HCT116 (cell line): ENCODE results near the gene UBE2O. TPM values are rescaled to one million over a fixed set of nuclear protein-coding genes. Genes with fewer than 3 reads are reported as not detected.

Experiments
- ATAC-seq: fragments of 200-7000 bp; cut with Tn5 transposase; 2 replicates; pipeline ENCODE4 v1.9.1; 2020; ENCODE audit warnings: mild to moderate bottlenecking, moderate library complexity
- BruUV-seq: library from RNA; stranded (reverse); fragments of 400-500 nt; replicated peaks from 2 replicates; lab custom pipeline; 2021; lab: Mats Ljungman, UMichigan
- CTCF ChIA-PET: fragments of 300-600 bp; sonication (Branson Sonifier 250); formaldehyde crosslinking; loops from one replicate; lab custom pipeline; 2021; ENCODE audit warnings: antibody characterized with exemption; lab: Charles Lee
- POLR2A ChIA-PET: fragments of 300-600, 350-600 bp; sonication (Branson Sonifier 250); formaldehyde crosslinking; loops from one replicate; lab custom pipeline; 2021; ENCODE audit warnings: antibody characterized with exemption; lab: Charles Lee
- RAD21 ChIA-PET, 2 experiments: fragments of 300-600 bp; sonication (Branson Sonifier 250); formaldehyde crosslinking; loops; one replicate each; lab custom pipeline; 2023; ENCODE audit warnings: low total read pairs in 2 of 2; ENCODE audit not compliant: uncharacterized antibody in 2 of 2, unreplicated experiment in 2 of 2, low non-redundant PET in 1 of 2; lab: Charles Lee
- DNase-seq: peaks from one replicate; pipeline ENCODE4 v3.0.0-alpha.2; 2010; ENCODE audit warnings: low read depth, low spot score
- H2AFZ ChIP-seq: fragments of 200-600 bp; shearing (Covaris generic), sonication (generic); 2 replicates; pipeline ENCODE4 v1.6.1; 2017; ENCODE audit warnings: low read depth, mixed run types, mixed read lengths, antibody characterized with exemption, low read length; ENCODE audit not compliant: poor library complexity, severe bottlenecking
- H3K27ac ChIP-seq: 2 replicates; pipeline ENCODE4 v1.5.1; 2012; ENCODE audit warnings: low read depth, low read length
- H3K27me3 ChIP-seq: fragments of 200-600 bp; sonication (generic); 2 replicates; pipeline ENCODE4 v1.6.1; 2016; ENCODE audit warnings: mixed run types, low read length, mixed read lengths; ENCODE audit not compliant: insufficient read depth
- H3K36me3 ChIP-seq, 2 experiments: fragments of 200-500 bp in 1 of 2; fragments of 200-600 bp in 1 of 2; sonication (Bioruptor generic) in 1 of 2; sonication (generic) in 1 of 2; 2 replicates each; pipeline versions ENCODE4 v1.5.1 to v1.6.1; 2014 to 2016; ENCODE audit warnings: low read length in 2 of 2, inconsistent platforms in 1 of 2, mixed read lengths in 1 of 2, mixed run types in 1 of 2; ENCODE audit not compliant: insufficient read depth in 2 of 2, control insufficient read depth in 1 of 2
- H3K4me1 ChIP-seq, 2 experiments: fragments of 200-600 bp in 1 of 2; sonication (generic) in 1 of 2; 2 replicates each; pipeline versions ENCODE4 v1.5.1 to v1.6.1; 2012 to 2017; ENCODE audit warnings: low read length in 2 of 2, inconsistent platforms in 1 of 2, mild to moderate bottlenecking in 1 of 2, mixed read lengths in 1 of 2, mixed run types in 1 of 2, moderate library complexity in 1 of 2; ENCODE audit not compliant: insufficient read depth in 2 of 2, control insufficient read depth in 1 of 2
- H3K4me2 ChIP-seq: fragments of 200-600 bp; sonication (generic); 2 replicates; pipeline ENCODE4 v1.6.1; 2017; ENCODE audit warnings: mixed run types, low read length, mixed read lengths
- H3K4me3 ChIP-seq, 2 experiments: fragments of 200-600 bp in 1 of 2; sonication (generic) in 1 of 2; replicated peaks in 1 of 2; 2 replicates each; pipeline ENCODE4 v1.5.1; 2011 to 2016; ENCODE audit warnings: low read length in 2 of 2, control low read depth in 1 of 2, low read depth in 1 of 2, mild to moderate bottlenecking in 1 of 2, mixed read lengths in 1 of 2, mixed run types in 1 of 2
- H3K79me2 ChIP-seq: fragments of 200-600 bp; sonication (generic); 2 replicates; pipeline ENCODE4 v1.6.1; 2017; ENCODE audit warnings: mild to moderate bottlenecking, mixed run types, low read length, moderate library complexity, mixed read lengths; ENCODE audit not compliant: insufficient read depth
- H3K9ac ChIP-seq: fragments of 200-600 bp; sonication (generic); 2 replicates; pipeline ENCODE4 v1.6.1; 2016; ENCODE audit warnings: low read length, mixed read lengths
- H3K9me2 ChIP-seq: fragments of 200-600 bp; sonication (generic), shearing (Covaris generic); 2 replicates; pipeline ENCODE4 v1.6.1; 2017; ENCODE audit warnings: mixed run types, mild to moderate bottlenecking, moderate library complexity; ENCODE audit not compliant: insufficient read depth
- H3K9me3 ChIP-seq, 2 experiments: fragments of 200-500 bp in 1 of 2; fragments of 200-600 bp in 1 of 2; sonication (Bioruptor generic) in 1 of 2; sonication (generic) in 1 of 2; 2 replicates each; pipeline ENCODE4 v1.6.1; 2014 to 2017; ENCODE audit warnings: low read length in 2 of 2, mixed read lengths in 2 of 2, inconsistent platforms in 1 of 2, low read depth in 1 of 2, mild to moderate bottlenecking in 1 of 2, mixed run types in 1 of 2, moderate library complexity in 1 of 2; ENCODE audit not compliant: control insufficient read depth in 1 of 2, insufficient read depth in 1 of 2
- H4K20me1 ChIP-seq: fragments of 200-600 bp; sonication (generic), shearing (Covaris generic); 2 replicates; pipeline ENCODE4 v1.6.1; 2017; ENCODE audit warnings: mixed run types, mild to moderate bottlenecking, moderate library complexity; ENCODE audit not compliant: insufficient read depth
- CEBPB ChIP-seq: IDR thresholded peaks from 2 replicates; pipeline ENCODE4 v1.6.1; 2012; ENCODE audit warnings: low read depth
- ELF1 ChIP-seq: IDR thresholded peaks from 2 replicates; pipeline ENCODE4 v1.6.1; 2012; ENCODE audit warnings: low read depth, borderline replicate concordance
- FOSL1 ChIP-seq: IDR thresholded peaks from 2 replicates; pipeline ENCODE4 v1.6.1; 2012; ENCODE audit warnings: low read depth
- POLR2A ChIP-seq: IDR thresholded peaks from 2 replicates; pipeline ENCODE4 v1.7.0; 2011; ENCODE audit warnings: borderline replicate concordance; ENCODE audit not compliant: insufficient read depth, insufficient read length; ENCODE audit errors: extremely low read depth
- RAD21 ChIP-seq: IDR thresholded peaks from 2 replicates; pipeline ENCODE4 v1.6.1; 2012; ENCODE audit warnings: low read depth, mild to moderate bottlenecking
- REST ChIP-seq: IDR thresholded peaks from 2 replicates; pipeline ENCODE4 v1.6.1; 2012; ENCODE audit warnings: low read depth
- SIN3A ChIP-seq: IDR thresholded peaks from 2 replicates; pipeline ENCODE4 v1.6.1; 2012; ENCODE audit warnings: low read depth
- SP1 ChIP-seq: IDR thresholded peaks from 2 replicates; pipeline ENCODE4 v1.6.1; 2012; ENCODE audit warnings: low read depth
- SRF ChIP-seq: IDR thresholded peaks from 2 replicates; pipeline ENCODE4 v1.6.1; 2012; ENCODE audit warnings: low read depth
- YY1 ChIP-seq: IDR thresholded peaks from 2 replicates; pipeline ENCODE4 v1.6.1; 2011; ENCODE audit warnings: low read length, low read depth, moderate library complexity, mild to moderate bottlenecking; ENCODE audit not compliant: insufficient replicate concordance; ENCODE audit errors: extremely low read depth
- ZFX ChIP-seq: fragments of 450-650 bp; IDR thresholded peaks from 2 replicates; pipeline ENCODE4 v1.6.1; 2017
- intact Hi-C: fragments of 100-400 bp; cut with micrococcal nuclease; formaldehyde crosslinking; loops from 2 replicates; pipeline ENCODE4 v1.10.0; 2022
- total RNA-seq: library from RNA; stranded (reverse); gene quantifications from one replicate; pipeline ENCODE4 v1.2.1, GENCODE V29; 2021; ENCODE audit not compliant: unreplicated experiment
- TF ChIP-seq, protein P1 (sequence below): IDR thresholded peaks from 2 replicates; pipeline ENCODE4 v1.6.1; 2011; ENCODE audit warnings: mild to moderate bottlenecking, low read length, moderate library complexity; ENCODE audit not compliant: insufficient replicate concordance; ENCODE audit errors: extremely low read depth

The UBE2O gene
- total RNA-seq, 1 experiment from 2014 or later, result 59.1 TPM

DNA sequence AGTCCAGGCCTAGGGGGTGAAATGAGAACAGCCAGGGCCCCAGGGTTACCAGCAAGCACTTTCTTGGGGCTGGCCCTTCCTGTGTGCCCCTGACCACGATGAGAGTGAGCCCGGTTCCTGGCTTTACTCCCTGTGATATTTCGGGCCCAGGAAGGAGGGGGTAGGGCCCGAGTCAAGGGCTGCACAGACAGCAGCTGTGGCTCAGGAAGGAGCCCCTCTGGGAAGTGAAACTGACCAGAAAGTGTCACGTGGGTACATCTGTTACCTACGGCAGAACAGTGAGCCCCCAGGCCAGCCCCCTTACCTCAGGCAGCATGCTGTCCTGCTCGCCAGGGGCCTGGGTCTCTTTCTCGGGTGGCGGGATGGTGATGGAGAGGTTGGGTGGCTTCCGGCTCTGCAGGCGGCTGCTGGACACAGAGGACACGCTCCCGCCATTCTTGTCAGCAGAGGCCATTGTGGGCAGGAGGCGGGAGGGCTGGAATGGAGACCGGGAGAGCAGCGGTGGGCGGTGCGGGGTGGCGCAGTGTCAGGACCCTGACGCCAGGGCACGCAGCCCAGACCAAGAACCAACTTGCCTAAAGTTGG, 28.2 kb upstream of the UBE2O start:
- Histone ChIP-seq H3K4me1 (peaks cover 19 to 28% of the 10 kb centered on the region in 2 experiments), H4K20me1 (no peaks in the 10 kb centered on the region), H3K27ac (no peak overlapping the region), H3K4me2 (no peak overlapping the region), H3K9me3 (no peaks in the 10 kb centered on the region), H3K27me3 (no peaks in the 10 kb centered on the region), H3K4me3 (no peak overlapping the region), H3K9ac (no peak overlapping the region), H3K36me3 (peaks cover 6 to 9% of the 10 kb centered on the region in 2 experiments; a peak in 2 of 4 replicates), H3K9me2 (no peaks in the 10 kb centered on the region), H2AFZ (no peak overlapping the region), H3K79me2 (no peaks in the 10 kb centered on the region)
- no peak for DNase-seq
- no peak for ATAC-seq
- ChIA-PET POLR2A (no interaction called here), CTCF (no interaction called here), RAD21 (no interaction called here)
- intact Hi-C loops, result no loop called here
- no TSS peak for BruUV-seq
- TF ChIP-seq YY1 (no peak), REST (no peak), SIN3A (no peak)

DNA sequence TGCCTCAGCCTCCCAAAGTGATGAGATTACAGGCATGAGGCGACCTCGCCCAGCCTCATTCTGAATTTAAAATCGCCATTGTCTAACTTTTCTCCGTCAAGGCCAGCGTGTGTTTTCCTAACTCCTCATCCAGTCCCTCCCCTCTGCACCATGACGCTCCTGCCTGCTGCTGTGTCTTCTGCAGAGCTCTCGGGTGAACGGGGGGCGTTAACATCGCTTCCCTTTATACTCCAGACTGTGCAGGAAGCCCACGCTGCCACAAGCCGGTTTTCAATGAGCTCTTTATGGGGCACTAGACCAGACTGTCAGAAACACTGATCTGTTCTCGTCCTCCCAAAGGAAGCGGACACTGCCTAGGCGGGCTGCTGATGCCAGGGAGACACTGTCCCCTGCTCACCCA, 27.7 kb upstream of the UBE2O start:
- no peaks in the 10 kb centered on the region for H4K20me1 ChIP-seq
- no peak for TF ChIP-seq ELF1
- TF ChIP-seq SP1, result no peak
- TF ChIP-seq, protein P1, sequence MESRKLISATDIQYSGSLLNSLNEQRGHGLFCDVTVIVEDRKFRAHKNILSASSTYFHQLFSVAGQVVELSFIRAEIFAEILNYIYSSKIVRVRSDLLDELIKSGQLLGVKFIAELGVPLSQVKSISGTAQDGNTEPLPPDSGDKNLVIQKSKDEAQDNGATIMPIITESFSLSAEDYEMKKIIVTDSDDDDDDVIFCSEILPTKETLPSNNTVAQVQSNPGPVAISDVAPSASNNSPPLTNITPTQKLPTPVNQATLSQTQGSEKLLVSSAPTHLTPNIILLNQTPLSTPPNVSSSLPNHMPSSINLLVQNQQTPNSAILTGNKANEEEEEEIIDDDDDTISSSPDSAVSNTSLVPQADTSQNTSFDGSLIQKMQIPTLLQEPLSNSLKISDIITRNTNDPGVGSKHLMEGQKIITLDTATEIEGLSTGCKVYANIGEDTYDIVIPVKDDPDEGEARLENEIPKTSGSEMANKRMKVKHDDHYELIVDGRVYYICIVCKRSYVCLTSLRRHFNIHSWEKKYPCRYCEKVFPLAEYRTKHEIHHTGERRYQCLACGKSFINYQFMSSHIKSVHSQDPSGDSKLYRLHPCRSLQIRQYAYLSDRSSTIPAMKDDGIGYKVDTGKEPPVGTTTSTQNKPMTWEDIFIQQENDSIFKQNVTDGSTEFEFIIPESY, result no peak
- TF ChIP-seq ZFX, result no peak
- no peak for TF ChIP-seq RAD21
- TF ChIP-seq CEBPB, result no peak
- no peak for TF ChIP-seq SIN3A
- TF ChIP-seq POLR2A, result no peak
- TF ChIP-seq FOSL1, result no peak
- no peak for TF ChIP-seq SRF
- TF ChIP-seq, all 23 proteins: peak for 0
- ChIA-PET RAD21 (no interaction called here), CTCF (no interaction called here), POLR2A (no interaction called here)
- Histone ChIP-seq H2AFZ (no peak overlapping the region), H3K9me3 (no peaks in the 10 kb centered on the region), H3K4me2 (no peak overlapping the region), H3K4me1 (peaks cover 14 to 23% of the 10 kb centered on the region in 2 experiments), H3K9ac (no peak overlapping the region), H3K27me3 (no peaks in the 10 kb centered on the region), H3K4me3 (no peak overlapping the region), H3K27ac (no peak overlapping the region), H3K36me3 (peaks cover 6 to 9% of the 10 kb centered on the region in 2 experiments; a peak in 2 of 4 replicates), H3K79me2 (no peaks in the 10 kb centered on the region), H3K9me2 (no peaks in the 10 kb centered on the region)
- BruUV-seq, result no TSS peak
- intact Hi-C loops, result no loop called here
- no peak for DNase-seq
- no peak for ATAC-seq
